IPS-NIHi7 (cell line): ENCODE results near the gene PLPP4.

Source experiments
- DNase-seq: peaks from one replicate; pipeline ENCODE4 v3.0.0; 2012; ENCODE audit warnings: mixed read lengths; ENCODE audit errors: extremely low spot score

Gene PLPP4

GRCh38 chr10:120609006-120609405 is 152.0 kb downstream of the PLPP4 start:
- no peak for DNase-seq

GRCh38 chr10:120610791-120611190 is 153.8 kb downstream of the PLPP4 start:
- no peak for DNase-seq

- DNase-seq, result no peak
Measured at GRCh38 chr10:120612756-120613155, 155.7 kb downstream of the PLPP4 start.

DNA sequence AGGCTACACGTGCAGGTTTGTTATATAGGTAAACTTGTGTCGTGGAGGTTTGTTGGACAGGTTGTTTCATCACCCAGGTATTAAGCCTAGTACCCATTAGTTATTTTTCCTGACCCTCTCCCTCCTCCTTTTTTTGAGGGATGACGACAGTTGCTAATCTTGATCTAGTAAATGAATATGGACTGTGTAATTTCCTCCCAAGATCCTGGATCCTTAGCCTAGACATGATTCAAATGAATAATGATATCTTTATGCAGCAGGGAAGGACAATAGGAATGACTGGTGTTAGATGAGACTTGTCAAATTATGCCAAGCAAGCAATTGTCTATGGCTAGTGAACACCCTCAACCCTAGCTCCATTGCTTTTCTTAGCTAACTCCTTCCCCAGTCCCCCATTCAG is 156.2 kb downstream of the PLPP4 start:
- no peak for DNase-seq

DNA sequence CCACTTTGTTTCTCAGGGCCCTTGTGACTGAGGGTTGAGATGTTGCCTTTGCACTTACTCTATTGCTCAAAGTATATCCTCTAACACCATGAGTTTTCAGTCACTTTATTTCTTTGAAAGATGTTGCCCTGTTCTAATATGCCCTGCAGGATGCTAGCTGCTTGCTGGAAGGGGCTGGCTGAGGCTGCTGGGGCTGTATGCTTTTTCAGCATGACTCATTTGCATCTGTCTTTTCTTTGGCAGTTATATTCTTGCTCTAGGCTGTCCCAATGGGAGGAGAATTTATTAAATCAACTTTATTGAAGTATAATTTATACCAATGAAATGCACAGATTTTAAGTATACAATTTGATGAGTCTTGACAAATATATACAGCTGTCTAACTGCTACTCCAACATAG is 157.7 kb downstream of the PLPP4 start:
- no peak for DNase-seq

DNA sequence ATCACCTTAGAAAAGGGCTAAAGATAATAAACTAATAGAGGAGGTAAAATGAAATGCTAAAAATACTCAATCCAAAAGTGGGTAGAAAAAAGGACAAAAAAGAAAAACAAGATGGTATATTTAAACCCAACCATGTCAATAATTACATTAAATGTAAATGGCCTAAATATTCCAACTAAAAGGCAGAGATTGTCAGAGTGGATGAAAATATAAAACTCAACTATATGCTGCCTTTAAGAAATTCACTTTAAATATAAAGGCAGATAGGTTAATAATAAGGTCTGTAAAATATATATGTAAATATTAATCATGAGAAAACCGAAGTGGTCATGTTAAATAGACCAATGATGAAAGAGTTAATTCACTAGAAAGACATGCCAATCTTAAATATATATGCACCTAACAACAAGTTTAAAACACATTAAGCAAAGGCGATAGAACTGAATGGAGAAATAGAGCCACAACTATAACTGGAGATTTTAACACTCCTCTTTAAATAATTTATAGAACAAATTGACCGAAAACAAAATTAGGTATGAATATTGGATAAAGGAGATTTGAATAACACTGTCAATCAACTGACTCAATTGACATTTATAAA is 159.4 kb downstream of the PLPP4 start:
- DNase-seq, result no peak

DNA sequence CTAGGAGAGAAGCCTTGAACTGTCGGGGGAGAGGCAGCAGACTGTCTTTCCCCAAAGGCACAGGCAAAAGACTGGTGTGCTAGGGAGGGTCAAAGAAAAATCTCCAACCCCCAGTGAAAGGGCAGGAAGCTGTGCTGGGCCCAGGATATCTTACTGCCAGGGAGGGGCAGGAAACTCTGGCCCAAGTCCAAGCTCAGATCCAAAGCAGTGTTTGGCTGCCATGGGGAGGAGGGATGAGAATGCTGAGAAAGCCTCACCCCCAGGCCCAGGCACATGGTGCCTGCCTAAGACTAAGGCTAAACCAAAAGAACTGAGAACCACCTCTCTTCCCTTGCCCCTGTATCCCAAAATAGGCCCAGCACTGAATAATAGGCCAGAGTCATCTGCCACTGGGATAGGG is 171.2 kb downstream of the PLPP4 start:
- DNase-seq, result no peak

GRCh38 chr10:120630266-120630665 is 173.2 kb downstream of the PLPP4 start:
- no peak for DNase-seq

- DNase-seq, result no peak
Measured at GRCh38 chr10:120632047-120632446, 175.0 kb downstream of the PLPP4 start.

DNA sequence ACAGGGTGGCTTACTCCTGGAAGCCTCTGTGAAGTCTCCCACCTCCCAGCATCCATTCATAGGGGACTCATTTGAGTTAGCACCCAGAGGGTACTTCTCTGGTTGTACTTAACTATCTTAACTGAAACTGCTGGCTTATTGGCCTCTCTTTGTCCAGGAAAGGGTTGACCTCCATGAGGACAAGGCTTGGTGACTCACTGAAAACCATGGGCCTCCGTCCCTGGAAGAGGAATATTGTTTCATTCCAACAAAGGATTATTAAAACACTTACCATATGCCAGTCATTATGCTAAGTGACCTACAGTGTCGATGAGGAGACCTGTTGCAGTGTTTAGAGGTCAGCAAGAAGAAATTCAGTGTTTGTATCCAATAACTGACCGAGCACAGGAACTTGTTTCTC is 175.9 kb downstream of the PLPP4 start:
- no peak for DNase-seq

- peak; percentile 74 for DNase-seq
Measured at GRCh38 chr10:120634659-120635058, 177.6 kb downstream of the PLPP4 start.
